GM19452 (cell line): ENCODE data around the gene TDP2.
"Not testable (repeated sequence)": the region's sequence is repeated elsewhere in the genome, so short reads cannot be mapped to it uniquely, and the experiment has no call there.

Source experiments
- ATAC-seq: cut with Tn5 transposase; IDR thresholded peaks from one replicate; pipeline ENCODE4 v1.9.1; 2021; ENCODE audit not compliant: unreplicated experiment

TDP2 gene, protein sequence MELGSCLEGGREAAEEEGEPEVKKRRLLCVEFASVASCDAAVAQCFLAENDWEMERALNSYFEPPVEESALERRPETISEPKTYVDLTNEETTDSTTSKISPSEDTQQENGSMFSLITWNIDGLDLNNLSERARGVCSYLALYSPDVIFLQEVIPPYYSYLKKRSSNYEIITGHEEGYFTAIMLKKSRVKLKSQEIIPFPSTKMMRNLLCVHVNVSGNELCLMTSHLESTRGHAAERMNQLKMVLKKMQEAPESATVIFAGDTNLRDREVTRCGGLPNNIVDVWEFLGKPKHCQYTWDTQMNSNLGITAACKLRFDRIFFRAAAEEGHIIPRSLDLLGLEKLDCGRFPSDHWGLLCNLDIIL

DNA sequence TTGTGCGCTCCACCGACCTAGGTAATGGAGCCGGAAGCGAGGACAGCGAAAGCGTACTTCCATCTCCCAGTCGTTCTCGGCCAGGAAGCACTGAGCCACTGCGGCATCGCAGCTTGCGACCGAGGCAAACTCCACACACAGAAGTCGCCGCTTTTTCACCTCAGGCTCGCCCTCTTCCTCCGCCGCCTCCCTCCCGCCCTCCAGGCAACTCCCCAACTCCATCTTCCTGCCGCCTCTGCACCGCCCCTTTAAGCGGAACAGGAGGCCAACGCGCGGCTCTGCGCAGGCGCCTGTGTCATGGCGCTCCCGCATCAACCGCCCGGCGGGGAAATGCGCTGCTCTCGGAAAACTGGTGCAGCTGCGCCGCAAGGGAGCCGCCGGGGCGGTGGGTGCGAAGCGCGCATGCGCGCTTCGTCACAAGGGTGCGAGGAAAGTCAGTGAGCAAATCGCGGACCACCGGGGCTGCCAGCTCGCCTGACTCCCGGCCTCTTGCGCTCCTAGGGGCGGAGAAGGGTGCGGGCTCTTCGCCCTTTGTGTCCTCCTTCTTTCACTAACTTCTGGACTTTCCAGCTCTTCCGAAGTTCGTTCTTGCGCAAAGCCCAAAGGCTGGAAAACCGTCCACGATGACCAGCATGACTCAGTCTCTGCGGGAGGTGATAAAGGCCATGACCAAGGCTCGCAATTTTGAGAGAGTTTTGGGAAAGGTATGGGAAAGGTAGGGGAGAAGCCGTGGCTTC lies at the start of gene TDP2, which contains the start of gene ACOT13:
TDP2 (minus strand) TSS at position 259 of the 737 bp plus-strand sequence; CDS start at position 222, 37 bp downstream.
ACOT13 (plus strand) TSS at position 437 of the 737 bp plus-strand sequence; CDS start at position 624, 187 bp downstream.
- peak; percentile 97 for ATAC-seq

DNA sequence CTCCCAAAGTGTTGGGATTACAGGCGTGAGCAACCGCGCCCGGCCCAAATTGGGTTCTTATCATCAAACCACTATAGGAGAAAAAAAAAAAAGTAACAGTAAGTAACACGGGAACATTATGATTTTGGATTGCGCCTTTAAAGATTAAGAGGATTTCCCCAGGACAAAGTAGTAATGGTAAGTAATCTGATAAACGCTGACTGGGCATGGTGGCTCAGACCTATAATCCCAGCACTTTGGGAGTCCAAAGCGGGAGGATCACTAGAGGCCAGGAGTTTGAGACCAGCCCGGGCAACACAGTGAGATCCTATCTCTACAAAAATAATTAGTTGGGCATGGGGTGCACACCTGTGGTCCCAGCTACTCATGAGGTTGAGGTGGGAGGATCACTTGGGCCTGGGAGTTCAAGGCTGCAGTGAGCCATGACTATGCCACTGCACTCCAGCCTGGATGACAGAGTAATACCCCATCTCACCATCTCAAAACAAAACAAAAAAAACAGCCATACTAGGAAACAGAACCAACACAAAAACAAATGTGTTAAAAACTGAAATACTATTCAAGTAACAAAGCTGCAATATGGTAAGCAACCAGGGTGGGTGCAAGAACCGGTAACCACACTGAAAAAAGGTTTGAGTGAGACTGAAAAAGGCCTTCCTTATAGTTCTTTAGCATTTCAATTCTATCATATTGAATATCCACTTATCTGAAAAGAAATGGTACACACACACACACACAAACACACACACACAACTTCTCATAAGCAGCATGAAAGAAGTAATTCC lies 44.0 kb upstream of the TDP2 start:
- no peak for ATAC-seq

DNA sequence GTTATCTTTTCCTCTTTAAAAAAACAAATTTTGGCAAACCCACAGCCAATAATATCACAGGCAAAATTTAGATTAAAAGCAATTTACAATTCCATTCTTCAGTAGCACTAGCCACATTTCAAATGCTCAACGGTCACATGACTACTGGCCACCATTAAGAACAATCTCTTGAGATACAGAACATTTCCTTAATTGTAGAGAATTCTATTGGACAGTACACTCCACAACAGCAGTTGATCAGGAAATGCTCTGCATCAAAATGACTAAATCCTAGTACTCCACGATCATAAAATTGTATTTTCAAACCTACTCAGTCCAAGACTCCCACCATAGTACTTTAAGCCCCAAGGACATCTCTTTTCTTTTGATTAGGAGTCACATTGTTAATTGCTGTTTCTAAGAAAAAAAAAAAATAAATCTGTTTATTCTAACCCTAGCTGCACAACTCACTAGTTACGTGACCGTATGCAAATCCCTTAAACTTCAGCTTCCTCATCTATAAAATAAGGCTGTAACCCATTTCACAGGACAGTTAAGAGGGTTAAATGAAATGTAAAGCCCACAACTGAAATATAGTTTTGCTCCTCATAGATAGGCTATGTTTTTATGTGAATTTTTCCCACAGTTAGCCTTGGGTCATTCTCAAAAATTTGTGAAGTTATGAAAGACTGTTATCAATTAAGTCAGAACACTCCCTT lies 42.5 kb upstream of the TDP2 start:
- ATAC-seq = no peak

DNA sequence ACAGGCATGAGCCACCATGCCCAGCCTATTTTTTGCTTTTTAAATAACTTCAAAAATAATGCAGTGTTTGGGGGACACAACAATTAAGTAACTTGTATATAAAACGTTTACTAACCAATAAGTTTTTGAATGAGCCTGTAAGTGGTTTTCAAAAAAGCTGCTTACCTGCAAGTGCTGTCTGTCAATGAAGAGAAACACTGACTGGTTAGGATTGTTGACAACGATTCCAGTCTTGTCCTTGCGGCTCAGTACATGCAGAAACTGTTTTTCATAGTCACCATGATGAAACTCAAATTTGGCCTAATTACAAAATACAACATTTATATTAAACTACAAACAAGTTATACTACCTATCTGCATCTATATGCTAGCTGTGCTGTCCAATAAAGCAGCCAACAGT lies 41.9 kb upstream of the TDP2 start:
- ATAC-seq = no peak

DNA sequence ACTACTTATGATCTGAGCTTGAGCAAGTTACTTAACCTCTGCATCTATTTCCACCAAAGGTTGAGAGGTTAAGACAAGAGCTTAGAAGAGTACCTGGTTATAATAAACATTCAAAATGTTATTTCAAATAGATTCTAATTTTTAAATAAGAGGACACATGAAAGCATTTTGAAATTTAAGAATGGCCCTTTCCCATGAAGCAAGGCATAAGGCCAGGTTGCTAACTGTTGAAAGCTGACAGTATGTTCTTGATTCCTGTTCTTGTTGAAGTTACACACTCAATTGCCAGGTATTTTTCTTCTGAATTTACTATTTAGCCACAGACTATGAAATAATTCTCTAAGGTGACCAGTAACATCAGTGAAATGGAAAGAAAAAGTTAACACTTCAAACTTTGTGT lies 37.8 kb upstream of the TDP2 start:
- ATAC-seq = no peak

DNA sequence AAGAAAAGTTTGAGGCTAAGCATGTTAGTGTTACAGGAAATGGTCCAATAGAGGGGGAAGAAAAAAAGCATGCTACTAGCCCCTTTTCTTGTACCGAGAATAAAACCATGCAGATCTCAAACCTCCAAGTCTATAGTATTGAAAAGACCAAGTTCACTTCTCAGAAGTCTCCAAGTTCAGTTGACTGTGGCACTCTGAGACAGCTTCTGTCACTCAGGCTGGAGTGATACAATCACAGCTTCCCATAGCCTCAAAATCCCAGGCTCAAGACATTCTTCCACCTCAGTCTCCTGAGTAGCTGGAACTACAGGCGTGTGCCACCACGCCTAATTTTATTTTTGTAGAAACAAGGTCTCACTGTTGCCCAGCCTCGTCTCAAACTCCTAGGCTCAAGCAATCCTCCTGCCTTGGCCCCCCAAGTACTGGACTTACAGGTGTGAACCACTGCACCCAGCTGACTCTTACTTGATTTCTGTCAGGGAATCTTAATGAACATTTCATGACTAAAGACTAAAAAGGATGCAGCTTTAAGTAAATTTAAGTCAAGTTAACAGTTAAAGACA lies 36.1 kb upstream of the TDP2 start:
- ATAC-seq = no peak

DNA sequence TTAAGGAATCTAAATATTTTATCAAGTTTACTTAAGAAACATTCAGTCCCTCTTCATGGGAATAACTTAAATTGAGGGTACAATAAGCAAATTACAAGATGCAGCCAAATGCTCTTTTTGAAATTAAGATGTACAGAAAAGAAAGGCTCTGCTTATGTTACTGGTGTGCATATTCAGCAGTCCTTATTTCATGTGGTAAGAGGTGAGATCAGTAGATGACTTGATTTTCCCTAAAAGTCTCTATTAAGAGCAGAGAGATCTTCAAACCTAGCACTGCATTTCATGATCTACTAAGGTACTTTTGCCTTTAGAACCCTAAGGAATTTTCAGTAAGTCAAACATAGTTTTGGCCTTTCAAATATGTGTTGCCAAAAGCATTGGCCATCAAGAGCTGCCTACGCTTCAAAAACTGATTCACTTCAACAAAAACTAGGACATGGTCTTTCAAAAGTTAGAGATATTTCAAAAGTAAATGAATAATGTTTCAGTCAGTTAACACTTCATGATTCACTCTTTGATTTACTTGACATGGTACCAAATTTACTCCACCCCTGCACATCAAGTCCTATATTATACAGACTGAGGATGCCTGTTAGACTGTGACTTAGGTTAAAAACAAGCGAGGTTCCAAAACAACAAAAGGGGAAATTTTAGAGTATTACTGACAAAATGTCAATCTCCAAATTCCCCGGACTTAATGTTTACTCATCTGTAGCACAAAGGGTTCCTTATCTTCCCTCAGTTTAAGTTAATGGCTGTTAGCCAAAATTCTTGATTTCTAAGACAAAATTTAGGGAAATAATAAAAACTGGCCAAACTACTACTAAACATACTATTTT lies 33.0 kb upstream of the TDP2 start:
- ATAC-seq = no peak

DNA sequence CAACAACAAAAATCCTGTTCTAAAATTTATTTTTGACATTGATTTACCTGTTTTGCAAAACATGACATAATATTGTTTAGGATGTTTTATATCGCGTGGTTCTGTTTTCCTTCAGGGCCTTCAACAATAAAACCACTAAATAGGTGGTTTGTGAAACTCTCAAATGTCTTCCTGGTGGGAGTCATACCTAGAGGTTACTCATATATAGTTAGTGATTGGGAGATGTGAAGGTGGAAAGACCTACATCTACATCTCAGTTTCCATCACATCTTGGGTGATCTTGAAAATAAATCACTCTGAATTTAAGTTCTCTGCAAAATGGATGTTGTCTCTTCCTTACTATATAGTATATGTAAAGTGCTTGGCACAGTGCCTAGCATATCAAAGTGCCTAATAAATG lies 29.4 kb upstream of the TDP2 start:
- ATAC-seq = no peak

DNA sequence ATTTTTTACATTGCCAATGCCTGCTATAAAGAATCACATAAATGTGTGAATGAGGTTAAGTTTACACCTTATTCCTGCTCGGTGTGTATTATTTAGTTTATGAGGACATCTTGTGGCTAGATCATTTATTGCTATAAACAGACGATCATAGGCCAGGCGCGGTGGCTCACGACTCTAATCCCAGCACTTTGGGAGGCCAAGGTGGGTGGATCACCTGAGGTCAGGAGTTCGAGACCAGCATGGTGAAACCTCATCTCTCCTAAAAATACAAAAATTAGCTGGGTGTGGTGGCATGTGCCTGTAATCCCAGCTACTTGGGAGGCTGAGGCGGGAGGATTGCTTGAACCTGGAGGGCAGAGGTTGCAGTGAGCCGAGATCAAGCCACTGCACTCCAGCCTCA lies 28.9 kb upstream of the TDP2 start:
- ATAC-seq = not testable (repeated sequence)

DNA sequence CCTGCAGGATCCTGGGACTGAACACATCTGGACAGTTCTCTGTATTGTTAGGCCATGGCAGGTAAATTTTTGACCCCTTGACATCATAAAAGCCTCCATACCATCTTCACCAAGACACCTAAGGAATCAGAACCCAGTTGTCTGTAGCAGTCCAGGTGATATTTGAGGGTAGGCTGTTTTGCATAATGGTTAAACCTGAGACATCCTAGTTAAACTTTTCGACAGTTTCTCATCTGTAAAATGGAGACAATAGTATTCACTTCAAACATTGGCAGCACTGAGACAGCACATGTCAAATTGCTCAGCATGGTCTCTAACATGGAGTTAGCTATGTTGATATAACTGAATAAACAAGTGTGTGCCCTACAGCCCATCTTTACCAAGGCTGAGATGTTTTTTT lies 27.5 kb upstream of the TDP2 start:
- no peak for ATAC-seq

DNA sequence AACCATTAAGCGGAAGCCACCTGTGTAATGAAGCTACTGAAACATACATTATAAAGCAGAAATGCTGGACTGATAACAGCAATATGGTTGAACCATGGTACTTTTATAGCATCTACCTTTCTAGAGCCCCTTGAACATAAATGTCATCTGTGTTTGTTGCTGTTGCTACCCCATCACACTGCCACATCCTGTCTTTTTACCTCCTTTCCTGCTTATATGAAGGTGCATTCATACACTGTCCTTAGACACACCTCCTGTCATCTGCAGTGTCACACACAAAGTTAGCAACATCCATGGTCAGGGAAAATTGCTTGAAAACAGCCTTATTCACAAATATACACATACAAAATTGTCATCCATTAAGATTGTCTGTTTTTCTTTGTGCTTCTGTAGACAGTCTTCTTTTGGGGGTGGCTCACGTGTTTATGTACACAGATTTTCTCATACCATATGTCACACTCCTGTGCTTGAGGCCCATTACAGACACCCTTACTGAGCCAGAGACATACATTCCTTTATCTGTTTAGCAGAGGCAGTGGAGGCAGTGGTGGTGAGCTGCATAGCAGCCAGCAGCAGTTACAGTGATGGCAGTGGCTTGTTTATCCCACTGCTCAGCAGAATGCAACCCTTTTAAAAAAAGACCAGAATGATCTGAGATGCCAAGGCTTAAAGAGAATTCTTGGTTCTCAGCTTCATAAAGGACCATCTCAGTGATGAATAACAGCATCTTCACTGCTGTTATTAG lies 26.3 kb upstream of the TDP2 start:
- ATAC-seq = no peak

DNA sequence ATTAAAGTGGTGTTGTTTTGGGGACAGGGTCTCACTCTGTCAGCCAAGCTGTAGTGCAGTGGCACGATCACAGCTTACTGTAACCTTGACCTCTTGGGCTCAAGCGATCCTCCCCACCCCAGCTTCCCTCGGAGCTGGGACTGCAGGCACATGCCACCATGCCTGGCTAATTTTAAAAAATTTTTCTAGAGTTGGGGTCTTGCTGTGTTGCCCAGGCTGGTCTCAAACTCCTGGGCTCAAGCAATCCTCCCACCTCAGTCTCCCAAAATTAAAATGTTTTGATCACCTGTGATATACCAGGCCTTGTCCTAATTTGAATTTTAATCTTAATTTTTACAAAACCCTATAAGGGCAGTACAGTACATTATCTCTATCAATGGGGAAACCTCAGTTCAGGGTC lies 25.7 kb upstream of the TDP2 start:
- no peak for ATAC-seq

DNA sequence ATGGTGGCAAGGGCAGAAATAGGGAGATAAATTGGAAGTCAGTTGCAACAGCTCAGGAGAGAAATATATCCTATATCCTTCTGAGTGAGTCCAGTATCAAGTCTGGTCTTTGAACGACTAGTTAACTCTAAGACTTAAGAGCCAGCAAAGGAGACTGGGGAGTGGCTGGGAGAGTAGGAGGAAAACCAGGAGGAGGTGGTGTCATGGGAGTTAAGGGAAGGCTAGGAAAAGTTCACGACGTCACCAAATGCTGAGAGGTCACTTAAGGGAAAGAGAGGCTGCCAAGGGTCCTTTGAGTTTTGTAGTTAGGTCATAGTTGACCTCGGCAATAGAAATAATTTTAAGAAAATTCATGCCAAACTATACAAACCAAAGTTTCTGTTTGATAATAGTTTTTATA lies 25.3 kb upstream of the TDP2 start:
- no peak for ATAC-seq

DNA sequence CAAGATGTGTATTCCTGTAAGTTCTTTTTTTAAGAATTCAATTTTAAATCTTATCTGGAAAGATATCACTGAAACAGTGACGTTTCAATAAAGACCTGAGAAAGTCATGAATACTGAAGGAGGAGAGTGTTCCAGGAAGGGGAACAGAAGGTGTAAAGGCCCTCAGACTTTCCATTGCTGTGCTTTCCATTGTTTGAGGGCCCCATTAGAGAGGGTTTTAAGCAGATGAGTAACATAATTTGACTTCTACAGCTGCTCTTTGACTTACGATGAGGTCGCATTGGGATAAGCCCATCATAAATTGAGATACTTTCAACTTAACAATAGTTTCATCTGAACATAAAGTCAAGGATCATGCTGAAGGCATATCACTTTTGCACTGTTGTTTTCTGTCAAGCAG lies 24.9 kb upstream of the TDP2 start:
- no peak for ATAC-seq

DNA sequence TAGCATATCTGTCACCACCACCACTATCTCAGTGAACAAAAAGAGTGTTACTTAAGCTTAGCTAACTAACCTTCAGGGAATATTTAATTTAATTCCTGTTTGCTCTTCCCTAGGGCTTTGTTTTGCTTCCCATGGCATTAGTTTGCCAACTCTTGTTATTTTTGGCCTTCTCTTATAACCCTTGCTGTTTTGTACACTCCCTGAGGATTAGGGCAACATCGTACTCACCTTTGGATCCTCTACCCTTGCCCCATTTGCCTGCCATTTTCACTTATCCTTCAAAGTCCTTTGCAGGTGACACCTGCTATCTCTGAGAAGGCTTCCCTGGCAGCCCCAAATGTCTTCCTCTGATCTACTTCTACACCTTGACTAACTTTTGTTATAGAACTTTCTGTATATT lies 23.9 kb upstream of the TDP2 start:
- no peak for ATAC-seq

DNA sequence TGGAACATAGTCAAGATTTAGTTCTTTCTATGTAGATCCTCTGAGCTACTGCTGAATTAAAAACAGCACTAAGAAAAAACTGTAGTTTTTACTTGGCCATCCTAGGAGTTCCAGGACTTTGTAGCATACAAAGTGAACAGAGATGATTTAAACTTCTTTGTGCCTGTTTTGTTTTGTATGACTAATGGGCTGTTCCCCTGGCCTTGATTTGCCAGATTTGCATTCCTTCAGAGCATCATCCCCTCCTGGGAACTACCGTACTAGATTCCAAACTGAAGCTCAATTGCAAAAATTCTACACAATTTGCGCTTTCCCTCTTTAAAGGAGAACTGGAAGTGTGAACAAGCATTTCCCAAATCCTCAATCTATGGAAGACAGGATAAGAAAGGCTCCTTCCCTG lies 23.3 kb upstream of the TDP2 start:
- no peak for ATAC-seq

DNA sequence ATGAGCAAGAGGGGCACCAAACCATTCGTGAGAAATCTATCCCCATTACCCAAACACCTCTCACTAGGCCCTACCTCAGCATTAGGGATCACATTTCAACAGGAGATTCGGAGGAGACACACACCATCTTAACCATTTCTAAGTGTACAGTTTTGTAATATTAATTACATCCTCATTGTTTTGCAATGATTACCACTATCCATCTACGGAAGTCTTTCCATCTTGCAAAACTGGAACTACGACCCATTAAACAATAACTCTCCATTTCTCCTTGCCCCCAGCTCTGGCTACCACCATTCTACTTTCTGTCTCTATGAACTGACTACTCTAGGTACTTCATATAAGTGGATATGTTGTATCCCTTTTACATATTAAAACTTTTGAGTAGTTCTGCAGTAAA lies 20.2 kb upstream of the TDP2 start:
- ATAC-seq = no peak

DNA sequence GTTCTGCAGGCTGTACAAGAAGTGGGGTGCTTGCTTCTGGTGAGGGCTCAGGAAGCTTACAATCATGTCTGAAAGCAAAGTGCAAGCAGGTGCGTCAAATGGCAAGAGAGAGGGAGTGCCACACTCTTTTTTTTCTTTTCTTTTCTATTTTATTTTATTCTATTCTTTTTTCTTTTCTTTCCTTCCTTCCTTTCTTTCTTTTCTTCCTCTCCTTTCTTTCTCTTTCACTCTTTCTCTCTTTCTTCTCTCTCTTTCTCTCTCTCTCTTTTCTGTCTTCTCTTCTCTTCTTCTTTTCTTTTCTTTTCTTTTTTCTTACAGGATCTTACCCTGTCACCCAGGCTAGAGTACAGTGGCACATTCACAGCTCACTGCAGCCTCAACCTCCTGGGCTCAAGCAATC lies 19.7 kb upstream of the TDP2 start:
- no peak for ATAC-seq
